HG02885 (cell line): ENCODE results near the gene NFATC2.
A peak's percentile ranks its signal among the peaks of the same experiment; 100 is the strongest.

ENCODE experiments used
- ATAC-seq: cut with Tn5 transposase; IDR thresholded peaks from one replicate; pipeline ENCODE4 v1.9.1; 2021; ENCODE audit warnings: mild to moderate bottlenecking; ENCODE audit not compliant: unreplicated experiment, poor library complexity

Gene NFATC2

DNA sequence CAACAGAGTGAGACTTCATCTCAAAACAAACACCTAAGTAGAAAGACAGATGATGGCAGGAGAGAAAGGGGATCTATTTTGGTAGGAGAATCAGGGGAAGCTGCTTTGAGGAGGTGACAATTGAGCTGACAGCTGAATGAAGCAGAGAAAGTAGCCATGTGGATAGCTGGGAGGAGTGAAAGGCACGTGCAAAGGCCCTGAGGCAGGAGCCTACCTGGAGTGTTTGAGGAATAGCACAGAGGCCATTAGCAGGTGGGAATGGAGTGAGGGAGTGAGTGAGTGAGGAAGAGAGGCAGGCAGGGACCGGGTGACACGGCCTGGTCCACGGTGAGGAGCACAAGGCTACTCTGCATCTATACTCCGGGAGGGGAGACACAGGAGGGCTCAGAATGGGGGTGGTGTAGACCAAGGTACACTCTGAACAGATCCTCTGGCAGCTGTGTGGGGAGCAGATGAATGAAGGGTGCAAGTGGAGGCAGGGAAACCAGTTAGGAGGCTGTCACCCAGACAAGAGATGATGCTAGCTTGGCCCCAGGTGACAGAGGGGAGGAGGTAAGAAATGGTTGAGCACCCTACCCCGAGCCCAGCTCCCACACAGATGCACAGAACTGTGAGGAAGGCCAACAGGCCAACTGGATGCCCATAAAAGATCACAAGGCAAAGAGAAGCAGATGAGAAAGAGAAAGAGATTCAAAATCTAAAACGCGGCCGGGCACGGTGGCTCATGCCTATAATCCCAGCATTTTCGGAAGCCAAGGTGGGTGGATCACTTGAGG, 43.6 kb downstream of the NFATC2 start:
- ATAC-seq, result no peak

DNA sequence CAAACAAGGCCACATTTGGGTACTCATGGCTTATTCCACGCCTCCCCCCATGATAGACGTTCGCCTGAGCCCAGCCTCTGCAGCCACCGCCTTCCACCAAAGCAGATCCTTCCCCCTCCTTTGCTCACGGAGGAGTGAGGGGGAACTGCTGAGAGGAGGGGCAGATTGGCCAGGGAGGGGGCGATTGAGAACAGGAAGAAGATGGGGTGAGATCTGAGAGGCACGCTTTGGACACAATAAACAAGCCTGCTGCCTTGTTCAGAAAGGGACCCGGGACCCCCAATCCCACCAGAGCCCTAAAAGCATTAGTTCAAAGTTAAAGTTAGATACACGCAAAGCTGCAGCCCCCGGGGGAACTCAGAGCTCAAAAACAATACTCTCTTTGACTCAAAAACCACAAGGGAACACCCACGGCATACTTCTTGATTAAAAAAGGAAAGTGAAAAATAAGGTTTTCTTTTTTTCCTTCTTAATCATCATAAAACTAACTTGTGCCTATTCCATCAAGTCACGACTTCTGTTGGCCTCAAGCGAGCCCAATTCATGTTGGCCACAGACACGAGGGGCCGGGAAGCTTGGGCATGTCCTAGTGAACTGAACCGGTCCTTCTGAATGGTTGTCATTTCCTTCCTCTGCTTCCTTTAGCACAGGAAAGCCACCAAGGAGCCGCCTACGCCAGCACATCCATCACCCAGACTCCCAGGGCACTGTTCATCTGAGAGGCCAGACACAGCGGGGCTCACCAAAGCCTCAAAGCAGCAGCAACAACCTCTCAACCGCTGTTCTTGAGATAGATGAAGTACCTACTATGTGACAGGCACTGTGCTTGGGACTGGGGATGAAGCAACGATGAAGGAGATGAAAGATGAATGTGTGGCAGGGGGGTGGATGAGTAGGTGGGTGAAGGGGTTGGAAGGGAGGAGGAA, 44.7 kb downstream of the NFATC2 start:
- peak; percentile 43 for ATAC-seq

DNA sequence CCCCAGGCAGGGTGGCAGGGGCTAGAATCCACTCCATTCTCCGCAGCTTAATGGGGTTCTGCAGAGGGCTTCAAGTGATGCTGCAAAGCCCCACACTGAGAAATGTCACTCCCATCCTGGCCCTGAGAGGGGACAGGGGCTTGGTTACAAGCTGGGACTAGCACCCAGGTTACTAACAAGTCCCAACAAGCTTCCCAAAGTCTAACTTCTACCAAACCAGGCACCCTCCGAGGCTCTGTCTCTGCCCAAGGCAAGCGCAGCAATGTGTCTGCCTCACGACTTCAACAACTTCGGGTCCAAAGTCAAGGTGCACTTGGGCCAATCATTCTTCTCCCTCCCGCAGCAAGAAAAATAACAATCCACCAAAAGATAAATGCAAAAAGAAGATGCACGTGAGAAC, 45.6 kb downstream of the NFATC2 start:
- ATAC-seq, result no peak

DNA sequence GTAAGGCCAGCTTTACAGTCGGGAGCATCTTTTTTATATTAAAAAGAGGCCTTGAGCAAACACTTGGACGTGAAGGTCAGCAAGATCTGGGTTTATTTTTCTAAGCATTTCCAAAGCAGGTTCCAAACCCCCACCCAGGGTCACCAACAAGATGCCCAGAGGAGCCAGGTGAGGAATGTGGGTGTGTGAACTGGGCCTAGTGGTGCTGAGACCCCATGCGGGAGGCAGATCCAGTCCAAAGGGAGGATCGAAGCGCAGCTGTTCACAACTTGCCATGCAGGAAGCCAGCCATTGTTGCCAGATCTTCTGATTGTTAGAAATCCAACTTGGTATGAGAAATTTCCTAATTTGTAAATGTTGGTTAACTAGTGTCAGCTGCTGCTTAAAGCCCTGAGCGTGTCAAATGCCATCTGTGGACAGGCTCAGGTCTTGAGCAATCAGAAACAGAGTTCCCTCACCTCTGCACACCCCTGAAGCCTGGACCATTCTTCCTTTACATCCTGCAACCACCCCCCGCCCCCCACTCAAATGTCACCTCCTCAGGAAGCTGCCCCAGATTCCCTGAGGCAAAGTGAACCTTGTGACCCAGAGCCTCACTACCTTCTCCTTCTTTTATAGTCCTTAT, 46.5 kb downstream of the NFATC2 start:
- ATAC-seq, result no peak

- no peak for ATAC-seq
These were observed 47.2 kb downstream of the NFATC2 start for GRCh38 chr20:51495291-51495690.

DNA sequence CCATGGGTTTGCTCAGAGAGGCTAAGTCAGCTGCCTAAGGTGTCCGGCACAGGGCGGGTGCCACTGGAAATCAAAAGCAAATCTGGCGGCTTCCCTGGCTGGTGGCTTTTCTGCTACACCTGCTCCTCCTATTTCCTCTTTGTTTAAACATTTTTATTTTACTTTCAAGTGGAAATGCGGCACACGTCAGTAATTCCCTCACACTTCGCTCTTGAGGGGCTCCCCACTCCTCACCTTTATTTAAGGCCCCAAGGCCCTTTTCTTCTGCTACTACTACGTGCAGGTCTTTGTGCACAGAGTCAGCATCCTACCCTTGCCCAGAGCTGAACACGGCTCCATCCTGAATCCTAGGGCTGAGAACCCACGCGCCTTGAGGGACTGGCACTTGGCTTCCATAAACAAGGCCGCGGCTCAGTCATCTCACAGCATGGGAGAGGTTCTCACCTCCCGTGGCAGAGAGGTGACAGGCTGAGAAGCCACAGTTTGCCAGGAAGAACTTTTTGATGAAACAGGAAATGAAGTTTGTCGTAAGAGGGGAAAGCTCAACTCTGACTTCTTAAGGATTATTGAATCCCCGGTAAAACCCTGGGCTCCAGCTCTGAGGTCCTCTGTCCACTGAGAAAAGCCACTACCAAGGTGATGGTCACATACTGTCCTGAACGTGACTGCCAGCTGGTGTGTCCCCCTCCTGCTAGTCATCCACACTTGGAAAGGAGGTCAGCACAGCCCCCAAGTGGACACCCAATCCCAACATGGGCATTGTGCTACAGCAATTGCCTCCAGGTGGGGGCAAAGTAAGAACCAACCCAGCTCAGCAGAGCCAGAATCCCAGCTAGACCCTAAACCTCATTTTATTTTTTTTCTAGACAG, 48.0 kb downstream of the NFATC2 start:
- ATAC-seq, result no peak

- ATAC-seq, result no peak
These were observed 49.1 kb downstream of the NFATC2 start for GRCh38 chr20:51493346-51493791.

DNA sequence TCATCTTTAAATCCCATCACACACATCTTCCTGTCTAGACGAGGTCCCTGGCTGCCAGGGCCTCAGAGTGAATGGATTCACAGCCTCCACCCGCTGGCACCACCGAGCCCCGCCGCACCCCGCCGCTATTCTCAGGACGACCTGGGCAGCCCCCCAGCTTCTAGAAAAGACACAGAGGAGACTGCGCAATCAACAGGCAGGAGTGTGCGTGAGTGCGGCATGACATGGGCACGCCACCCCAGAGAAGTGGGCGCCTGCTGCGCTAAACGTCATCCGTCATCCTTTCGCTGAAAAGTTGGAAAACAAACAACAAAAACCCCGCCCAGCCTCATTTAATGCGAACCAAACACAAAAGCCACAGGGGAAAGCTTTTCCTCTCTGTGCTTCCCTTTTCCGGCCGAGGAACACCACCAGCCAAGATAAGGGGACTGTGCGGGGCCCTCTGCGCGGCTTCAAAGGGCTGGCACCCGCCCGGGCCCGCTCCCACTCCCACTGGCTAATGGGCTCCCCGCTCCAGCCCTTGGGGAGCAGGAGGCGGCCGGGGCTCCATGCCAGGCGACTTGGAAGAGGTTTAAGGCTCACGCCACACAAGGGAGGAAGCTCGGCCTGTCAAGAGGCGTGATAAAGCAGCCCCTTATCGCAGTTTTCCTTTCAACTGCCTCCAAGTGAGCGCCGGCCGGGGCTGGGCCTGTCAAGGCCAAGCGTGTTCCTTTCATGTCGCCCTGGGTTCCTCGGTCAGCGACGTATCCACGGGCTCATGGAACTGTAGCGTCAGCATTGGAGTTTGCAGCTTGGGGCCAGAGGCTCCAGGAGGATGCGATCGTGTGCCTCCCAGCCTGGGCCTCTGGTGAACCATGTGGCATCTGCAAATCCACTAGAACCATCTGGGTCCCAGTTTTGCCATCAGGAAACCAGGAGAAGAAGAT, 50.1 kb downstream of the NFATC2 start:
- ATAC-seq, result no peak

- ATAC-seq, result no peak
These were observed 51.1 kb downstream of the NFATC2 start for GRCh38 chr20:51491393-51491792.

GRCh38 chr20:51490635-51491034, 51.9 kb downstream of the NFATC2 start:
- no peak for ATAC-seq

DNA sequence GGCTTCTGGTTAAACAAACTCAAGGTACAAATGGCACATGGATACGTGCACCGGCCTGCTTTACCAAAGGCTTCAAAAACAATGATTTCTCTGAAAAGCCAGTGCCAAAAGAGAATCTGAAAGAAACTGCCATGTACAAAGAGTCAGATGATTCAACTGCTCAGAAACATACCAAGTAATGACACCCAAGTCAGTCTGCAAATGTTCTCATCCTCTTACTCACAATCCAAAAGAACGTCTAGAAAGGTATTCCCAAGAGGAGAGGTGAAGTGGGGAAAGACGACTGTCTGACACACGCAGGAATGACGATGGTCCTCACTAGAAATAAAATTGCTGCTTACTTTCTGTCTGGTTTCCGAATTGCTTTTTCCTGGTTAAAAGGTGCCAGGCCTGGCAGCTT, 52.9 kb downstream of the NFATC2 start:
- no peak for ATAC-seq

DNA sequence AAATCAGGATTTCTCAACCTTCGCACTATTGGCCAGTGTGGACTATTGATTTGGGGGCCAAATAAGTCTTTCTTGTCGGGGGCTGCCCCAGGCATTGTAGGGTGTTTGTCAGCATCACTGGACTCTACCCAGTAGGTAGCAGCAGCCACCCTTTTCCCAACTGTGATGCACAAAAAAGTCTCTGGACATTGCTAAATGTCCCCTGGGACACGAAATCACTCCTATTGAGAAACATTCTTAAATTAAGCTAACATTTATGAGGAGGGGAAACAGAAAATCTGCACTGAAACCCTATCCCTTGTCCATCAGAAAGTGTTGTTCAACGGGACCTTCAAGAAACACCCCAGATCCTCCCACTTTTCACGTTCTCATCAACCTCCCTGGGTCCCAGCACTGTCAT, 54.2 kb downstream of the NFATC2 start:
- no peak for ATAC-seq

GRCh38 chr20:51487565-51488268, 54.8 kb downstream of the NFATC2 start:
- no peak for ATAC-seq

GRCh38 chr20:51487076-51487475, 55.4 kb downstream of the NFATC2 start:
- ATAC-seq, result no peak

DNA sequence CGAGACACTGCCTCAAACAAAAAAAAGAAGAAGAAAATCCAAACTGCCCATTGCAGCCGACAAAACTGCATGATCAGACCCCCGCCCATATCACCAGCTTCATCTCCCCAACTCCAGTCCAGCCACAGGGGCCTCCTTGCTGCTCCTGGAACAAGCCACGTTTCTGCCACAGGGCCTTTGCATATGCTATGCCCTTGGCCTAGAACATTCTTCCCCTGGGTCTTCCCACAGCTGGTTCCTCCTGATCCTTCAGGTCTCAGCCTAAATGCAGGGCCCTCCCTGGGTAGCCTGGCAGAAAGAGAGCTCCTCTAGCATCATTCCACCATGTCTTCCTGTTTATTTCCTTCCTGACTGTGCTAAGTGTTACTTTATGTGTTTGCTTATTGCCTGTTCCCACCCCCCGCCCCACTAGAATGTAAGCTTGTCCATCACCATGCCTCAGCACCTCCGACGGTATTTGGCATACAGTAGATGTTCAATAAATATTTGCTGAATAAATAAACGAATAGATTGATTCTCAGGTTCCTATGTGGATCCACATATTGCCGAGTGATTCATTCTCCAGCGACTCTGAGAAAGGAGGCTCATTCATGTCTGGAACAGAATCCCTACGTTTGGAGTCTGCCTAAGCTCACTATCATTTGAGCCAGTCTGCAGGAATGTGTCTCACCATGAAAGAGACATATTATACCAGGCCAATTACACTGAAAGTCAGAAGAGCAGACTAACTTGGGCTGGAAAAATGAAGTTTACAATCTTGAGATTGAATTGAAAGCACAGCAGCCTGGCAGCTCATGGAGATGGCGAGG, 56.1 kb downstream of the NFATC2 start:
- ATAC-seq, result no peak

DNA sequence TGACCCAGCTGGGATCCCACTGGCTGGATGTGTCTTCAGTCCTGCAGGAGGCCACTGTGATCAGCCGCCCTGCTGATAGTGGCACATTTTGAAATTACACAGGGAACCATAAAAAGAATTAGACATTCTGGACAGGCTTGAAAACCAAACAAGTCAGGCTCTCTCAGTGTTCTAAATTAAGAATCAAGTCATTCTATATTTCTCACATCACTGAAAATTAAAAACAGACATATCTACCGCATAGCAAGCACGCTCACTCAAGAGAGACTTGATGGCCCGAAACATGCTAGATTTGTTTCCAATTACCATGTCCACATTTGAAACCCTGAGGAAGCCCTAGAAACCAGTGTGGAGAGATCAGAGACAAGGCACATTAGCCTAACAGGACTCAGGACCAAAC, 57.7 kb downstream of the NFATC2 start:
- ATAC-seq, result no peak

DNA sequence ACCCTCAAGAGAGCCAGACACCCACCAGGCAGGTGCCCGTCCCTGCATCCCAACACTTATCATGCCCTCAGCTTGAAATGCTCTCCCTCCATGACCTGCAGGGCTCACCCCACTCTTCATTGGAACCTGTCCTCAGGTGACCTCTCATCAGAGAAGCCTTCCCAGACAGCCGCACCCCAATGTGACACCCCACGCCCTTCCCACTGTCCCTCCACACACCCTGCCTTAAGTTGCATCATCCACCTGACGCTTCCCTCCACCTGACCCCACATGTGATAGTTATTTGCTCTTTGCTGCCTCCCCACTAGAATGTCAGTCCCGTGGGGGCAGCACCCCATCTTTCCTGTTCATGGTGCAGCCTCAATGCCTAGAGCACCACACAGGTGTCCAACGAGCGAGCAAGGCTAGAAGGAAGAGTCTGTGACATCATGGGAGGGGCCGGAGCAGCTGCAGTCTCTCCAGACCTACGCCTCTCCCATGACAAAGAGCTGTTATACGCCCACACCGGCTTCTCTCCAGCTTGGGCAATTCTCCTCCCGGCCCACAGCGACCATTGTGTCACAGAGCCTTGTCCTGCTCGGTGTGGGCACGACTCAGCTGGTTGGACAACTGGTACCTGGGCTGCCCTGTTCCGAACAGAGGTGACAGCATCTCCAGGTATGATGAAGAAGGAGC, 58.2 kb downstream of the NFATC2 start:
- no peak for ATAC-seq
